Fibroblast of skin of right biceps (primary cell): ENCODE measurements around the gene BCKDHB.
A peak's percentile ranks its signal among the peaks of the same experiment; 100 is the strongest.

Source experiments
- DNase-seq: peaks from one replicate; pipeline ENCODE4 v3.0.0-alpha.2; 2013

The BCKDHB gene

DNA sequence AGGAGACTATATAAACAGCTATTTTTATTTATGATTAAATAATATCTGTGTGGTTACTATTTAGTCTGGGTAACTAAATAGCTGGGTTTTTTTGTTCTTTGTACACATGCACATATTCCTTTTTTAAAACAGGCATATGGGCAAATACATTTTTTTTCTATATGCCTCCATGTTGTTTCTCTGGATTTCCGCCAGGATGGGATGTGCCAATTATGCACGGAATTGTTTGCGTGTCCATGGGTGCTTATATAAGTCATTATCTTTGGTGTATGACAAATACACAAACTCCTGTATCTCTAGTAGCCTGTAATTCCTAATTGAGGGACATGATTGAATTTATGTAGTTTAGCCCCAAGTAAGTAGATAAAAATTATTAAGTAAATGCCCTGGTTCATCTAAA is 226.9 kb downstream of the BCKDHB start:
- no peak for DNase-seq

- no peak for DNase-seq
These were observed 228.7 kb downstream of the BCKDHB start for GRCh38 chr6:80335121-80335531.

GRCh38 chr6:80336911-80337310 is 230.4 kb downstream of the BCKDHB start:
- DNase-seq = no peak

GRCh38 chr6:80338201-80338836 is 231.8 kb downstream of the BCKDHB start:
- DNase-seq = peak; percentile 41

DNA sequence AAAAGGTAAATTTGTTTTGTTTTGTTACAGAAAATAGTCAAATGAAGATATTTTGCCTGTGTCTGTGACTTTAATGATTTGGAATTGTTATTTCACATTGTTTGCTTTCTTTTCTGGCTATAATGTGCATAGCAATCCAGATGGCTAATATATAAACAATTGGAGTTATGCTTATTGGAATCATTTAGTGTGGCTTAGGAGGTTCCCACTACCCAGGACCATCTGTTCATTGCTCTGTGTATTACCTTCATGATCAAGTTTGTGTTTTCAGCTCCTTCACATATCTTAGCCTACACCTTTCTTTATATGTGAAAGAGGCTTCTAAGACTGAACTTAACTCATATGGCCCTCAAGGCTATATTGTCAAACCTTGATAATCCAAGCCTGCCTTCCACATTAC is 232.9 kb downstream of the BCKDHB start:
- no peak for DNase-seq

DNA sequence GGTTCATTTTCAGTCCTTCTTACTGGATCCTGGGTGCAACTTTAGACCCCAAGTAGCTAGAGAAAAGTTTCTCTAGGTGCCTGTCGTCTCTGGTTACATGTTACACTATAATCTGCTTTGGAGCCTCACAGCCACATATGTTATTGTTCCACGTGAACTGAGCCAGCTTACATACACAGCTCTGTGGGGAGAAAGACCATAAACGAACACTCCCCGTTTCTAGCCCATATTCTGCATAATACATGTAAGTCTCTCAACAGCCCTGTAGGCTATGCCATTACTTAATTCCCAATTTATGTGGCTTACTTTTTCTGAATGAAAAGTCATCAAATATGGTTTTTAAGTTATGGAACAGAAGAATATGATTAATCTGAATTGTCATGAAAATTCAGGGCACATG is 233.8 kb downstream of the BCKDHB start:
- DNase-seq = no peak

GRCh38 chr6:80340686-80341085 is 234.2 kb downstream of the BCKDHB start:
- no peak for DNase-seq

- peak; percentile 91 for DNase-seq
These were observed 234.9 kb downstream of the BCKDHB start for GRCh38 chr6:80341330-80341729.

DNA sequence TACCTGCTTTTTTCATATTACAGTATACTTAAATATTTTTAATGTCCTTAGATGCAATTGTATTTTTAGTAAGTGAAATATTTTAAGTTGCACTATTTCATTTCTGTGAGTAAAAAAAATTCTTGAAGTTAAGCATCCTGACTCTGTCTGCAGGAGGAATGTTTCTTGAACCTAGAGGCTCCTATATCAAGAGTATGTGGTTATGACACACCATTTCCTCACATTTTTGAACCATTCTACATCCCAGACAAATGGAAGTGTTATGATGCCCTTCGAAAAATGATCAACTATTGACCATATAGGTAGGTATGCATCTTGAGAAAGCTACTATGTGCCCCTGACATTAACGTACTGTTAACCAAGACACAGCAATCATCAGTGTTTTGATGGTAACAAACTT is 237.0 kb downstream of the BCKDHB start:
- DNase-seq = peak; percentile 82

DNA sequence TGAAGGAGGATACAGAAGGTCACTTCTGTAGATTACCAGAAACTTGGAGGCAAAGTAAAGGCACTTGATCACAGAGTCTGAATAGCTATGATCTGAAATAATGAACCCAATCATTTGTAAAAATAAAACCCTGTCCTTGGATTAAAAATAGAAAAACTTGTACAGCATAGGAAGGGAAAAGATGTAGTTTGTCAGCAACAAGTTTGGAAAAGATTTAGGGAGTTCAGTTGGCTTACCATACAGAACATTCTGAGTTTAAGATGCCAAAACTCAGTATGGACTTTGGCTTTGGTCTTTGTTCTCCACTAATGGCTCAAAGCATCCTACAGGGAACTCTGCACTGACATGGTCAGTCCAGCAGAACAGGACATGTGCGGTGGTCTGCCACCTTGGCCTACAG is 240.6 kb downstream of the BCKDHB start:
- no peak for DNase-seq

DNA sequence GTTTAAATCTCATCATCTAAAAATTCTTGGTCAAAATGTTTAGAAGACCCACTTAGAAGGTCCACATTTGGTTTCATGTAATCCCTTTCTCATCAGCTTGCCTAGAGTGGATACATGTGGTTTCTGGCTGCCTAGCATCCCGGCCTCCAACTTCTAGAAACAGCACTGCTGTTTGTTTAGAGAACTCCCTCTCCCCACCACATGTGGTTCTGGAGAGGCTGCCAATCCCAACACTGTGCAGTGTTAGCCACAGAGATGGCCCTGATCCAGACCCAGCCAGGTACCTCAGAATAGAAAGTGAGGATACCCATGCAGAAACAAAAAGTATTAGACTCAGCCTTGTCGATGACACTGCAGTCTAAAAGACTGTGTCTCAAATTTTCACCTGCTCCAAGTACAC is 241.8 kb downstream of the BCKDHB start:
- DNase-seq = peak; percentile 70

DNA sequence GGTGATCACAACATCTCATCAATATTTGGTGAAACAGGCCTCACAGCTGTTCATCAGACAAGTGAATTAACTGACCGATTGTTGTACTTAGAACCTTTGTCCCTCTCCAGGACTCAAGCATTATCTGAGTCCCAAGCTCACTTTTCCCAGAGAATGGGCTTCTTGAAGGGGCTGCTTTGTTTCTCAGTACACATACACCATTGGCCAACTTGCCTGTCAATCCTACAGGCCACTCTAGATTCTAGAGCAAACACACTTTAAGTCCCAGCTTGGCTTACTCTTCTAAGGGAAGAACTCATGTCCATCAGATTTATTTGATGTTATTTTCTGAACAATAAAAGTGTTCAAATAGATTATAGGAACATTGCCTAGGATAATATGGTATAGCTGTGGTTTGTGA is 249.5 kb downstream of the BCKDHB start:
- DNase-seq = no peak

GRCh38 chr6:80356545-80356944 is 250.1 kb downstream of the BCKDHB start:
- no peak for DNase-seq

DNA sequence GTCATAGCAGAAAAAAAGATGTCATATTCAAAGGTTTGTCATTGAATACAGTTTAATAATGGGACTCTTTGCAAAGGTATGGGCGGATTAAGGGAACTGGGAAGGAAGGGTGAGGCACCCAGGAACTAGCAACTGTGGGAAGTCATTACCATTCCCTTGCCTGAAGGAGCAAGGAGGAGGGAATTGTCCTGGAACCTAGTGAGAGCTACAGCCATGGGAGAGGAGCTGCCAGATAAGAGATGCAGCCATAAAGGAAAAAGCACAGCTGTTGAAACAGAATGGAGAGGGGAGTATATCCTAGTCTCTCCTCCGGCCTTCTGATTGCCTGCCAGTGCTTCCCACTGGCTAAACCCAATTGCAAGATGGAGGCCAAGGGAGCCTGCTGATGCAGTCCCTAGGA is 250.6 kb downstream of the BCKDHB start:
- no peak for DNase-seq

- DNase-seq = no peak
These were observed 251.2 kb downstream of the BCKDHB start for GRCh38 chr6:80357674-80358073.

DNA sequence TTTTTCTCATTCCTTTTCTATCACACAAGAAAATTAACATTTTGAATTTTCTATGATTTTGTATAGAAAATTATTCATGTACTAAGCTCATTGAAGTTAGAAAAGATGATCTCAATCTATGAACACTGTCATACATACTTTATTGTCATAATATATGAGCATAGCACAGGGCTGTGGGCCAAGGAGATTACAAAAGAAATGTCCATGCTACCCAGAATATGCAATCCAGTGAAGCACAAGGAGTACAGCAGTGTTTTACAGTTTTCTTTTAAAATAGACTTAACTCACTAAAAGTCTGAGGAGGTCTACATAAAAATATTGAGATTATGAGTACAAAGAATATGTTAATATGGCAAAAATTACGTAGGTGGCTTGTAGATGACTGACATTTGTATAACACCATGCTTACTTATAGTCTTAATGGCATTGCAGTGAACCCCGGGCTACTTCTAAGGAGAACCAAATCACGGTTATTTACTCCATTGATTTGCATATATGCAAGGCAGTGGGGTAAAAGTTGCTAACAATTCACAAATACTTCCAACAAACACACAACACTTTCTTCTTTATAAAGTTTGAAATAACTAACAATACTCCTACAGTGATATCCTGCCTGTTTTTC is 257.1 kb downstream of the BCKDHB start:
- DNase-seq = peak; percentile 66

DNA sequence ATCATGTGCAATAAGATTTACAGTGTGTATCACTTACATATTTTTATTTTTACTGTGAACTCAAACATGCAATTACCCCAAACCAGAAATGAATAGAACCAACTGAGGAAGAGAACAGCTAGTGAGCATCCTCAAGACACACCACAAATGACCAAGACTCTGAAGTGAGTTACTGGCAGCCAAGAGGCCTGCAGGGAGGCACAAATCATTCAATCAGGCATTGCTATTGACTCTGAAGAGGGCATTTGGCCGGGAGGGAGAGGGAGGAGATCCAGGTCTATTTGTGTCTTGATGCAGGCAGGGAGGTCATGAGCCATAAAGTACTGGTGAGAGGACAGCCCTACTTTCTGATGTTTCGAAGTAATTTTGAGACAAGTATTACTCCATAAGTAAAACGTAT is 257.7 kb downstream of the BCKDHB start:
- peak; percentile 33 for DNase-seq

GRCh38 chr6:80366051-80366450 is 259.6 kb downstream of the BCKDHB start:
- DNase-seq = no peak

DNA sequence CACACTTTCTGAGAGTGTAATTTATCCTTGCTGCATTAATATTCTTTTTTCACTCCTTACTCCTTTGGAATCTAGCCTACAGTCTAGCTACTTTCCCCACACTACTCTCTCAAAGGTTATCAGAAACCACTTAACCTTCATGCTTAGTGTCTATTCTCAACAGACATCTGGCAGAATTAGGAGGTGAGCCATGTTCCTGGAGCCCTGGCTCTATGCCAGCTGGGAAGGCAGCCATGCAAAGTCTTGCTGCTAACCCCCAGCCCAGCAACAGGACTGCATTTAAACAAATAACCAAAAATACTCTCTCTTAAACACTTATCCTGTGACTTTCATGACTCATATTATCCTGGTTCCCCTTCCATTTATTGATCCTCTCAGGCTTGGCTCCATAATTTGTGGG is 260.2 kb downstream of the BCKDHB start:
- peak; percentile 69 for DNase-seq

- DNase-seq = no peak
These were observed 269.9 kb downstream of the BCKDHB start for GRCh38 chr6:80376411-80376810.

DNA sequence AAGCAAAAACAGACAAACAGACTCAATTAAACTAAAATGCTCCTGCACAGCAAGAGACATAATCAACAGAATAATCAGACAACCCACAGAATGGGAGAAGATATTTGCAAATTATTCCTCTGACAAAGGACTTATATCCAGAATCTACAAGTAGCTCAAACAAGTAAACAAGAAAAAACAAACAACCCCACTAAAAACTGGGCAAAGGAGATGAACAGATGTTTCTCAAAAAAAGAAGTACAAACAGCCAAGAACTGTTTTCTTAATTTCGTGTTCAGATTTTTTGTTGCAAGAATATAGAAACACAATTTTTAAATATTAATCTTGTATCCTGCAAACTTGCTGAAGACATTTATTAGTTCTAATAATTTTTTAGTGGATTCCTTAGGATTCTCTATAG is 274.1 kb downstream of the BCKDHB start:
- DNase-seq = no peak

GRCh38 chr6:80382811-80383210 is 276.3 kb downstream of the BCKDHB start:
- peak; percentile 92 for DNase-seq

- DNase-seq = no peak
These were observed 282.0 kb downstream of the BCKDHB start for GRCh38 chr6:80388507-80388906.
